ENCODE results near the gene CTDSP1.

CTDSP1 gene

DNA sequence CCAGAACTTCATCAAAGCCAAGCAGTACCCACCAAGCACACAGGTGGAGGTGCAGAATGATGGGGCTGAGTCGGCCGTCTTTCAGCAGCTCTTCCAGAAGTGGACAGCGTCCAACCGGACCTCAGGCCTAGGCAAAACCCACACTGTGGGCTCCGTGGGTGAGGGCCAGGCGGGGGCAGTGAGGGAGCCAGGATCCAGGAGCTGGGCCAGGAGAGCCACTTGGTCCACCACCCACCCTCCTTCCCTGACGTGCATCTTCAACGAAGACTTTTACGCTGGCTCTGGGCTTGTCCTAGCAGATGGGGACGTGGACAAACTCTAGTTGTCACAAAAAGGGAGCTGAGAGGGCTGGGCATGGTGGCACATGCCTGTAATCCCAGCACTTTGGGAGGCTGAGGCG is 31.1 kb downstream of the CTDSP1 start:
- Histone ChIP-seq H4K20me1 (ENCODE audit: insufficient read depth, low read length) (no peaks in the 10 kb centered on the region), H3K27me3 (replicated peaks; ENCODE audit: insufficient read depth, low read length) (no peaks in the 10 kb centered on the region), H3K4me1 (ENCODE audit: low read length) (no peaks in the 10 kb centered on the region), H2AFZ (ENCODE audit: low read length) (no peak overlapping the region), H3K9ac (ENCODE audit: low read length) (no peak overlapping the region), H3F3A (ENCODE audit: insufficient read depth, low read length) (no peaks in the 10 kb centered on the region), H3K36me3 (replicated peaks; ENCODE audit: insufficient read depth, low read length) (no peaks in the 10 kb centered on the region), H3K4me2 (ENCODE audit: low read depth, low read length) (no peak overlapping the region), H3K9me3 (replicated peaks; ENCODE audit: insufficient read depth, low read length) (no peaks in the 10 kb centered on the region), H3K9me2 (replicated peaks; ENCODE audit: insufficient read depth, low read length) (no peaks in the 10 kb centered on the region), H3K27ac (ENCODE audit: low read length) (no peak overlapping the region), H3K4me3 (ENCODE audit: low read length) (no peak overlapping the region), H3K79me2 (ENCODE audit: low read length) (no peaks in the 10 kb centered on the region)
- no peak for DNase-seq
- no peak for TF ChIP-seq EZH2phosphoT487 (IDR thresholded peaks at IDR 0.05; ENCODE audit: low read length)

DNA sequence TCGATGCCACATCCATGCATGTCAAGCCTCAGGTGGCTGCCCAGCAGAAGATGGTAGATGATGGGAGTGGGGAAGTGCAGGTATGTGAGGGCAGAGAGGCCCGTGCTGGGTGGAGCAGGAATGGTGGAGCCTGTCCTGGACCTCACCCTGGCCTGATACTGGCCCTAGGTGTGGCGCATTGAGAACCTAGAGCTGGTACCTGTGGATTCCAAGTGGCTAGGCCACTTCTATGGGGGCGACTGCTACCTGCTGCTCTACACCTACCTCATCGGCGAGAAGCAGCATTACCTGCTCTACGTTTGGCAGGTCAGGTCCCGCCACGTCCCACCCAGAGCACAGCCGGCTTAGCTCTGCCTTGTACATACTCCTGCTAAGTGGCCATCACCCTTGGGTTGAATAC is 32.2 kb downstream of the CTDSP1 start:
- no peak overlapping the region for H3K4me2 ChIP-seq (ENCODE audit: low read depth, low read length)
- no peak overlapping the region for H3K9ac ChIP-seq (ENCODE audit: low read length)
- H3K79me2 ChIP-seq (ENCODE audit: low read length) = no peaks in the 10 kb centered on the region
- H3K9me3 ChIP-seq (replicated peaks; ENCODE audit: insufficient read depth, low read length) = no peaks in the 10 kb centered on the region
- no peak overlapping the region for H3K27ac ChIP-seq (ENCODE audit: low read length)
- TF ChIP-seq EZH2 (optimal IDR thresholded peaks at IDR 0.05; ENCODE audit: low read depth, low read length) (no peak), EZH2phosphoT487 (IDR thresholded peaks at IDR 0.05; ENCODE audit: low read length) (no peak)
- TF ChIP-seq, protein P1, sequence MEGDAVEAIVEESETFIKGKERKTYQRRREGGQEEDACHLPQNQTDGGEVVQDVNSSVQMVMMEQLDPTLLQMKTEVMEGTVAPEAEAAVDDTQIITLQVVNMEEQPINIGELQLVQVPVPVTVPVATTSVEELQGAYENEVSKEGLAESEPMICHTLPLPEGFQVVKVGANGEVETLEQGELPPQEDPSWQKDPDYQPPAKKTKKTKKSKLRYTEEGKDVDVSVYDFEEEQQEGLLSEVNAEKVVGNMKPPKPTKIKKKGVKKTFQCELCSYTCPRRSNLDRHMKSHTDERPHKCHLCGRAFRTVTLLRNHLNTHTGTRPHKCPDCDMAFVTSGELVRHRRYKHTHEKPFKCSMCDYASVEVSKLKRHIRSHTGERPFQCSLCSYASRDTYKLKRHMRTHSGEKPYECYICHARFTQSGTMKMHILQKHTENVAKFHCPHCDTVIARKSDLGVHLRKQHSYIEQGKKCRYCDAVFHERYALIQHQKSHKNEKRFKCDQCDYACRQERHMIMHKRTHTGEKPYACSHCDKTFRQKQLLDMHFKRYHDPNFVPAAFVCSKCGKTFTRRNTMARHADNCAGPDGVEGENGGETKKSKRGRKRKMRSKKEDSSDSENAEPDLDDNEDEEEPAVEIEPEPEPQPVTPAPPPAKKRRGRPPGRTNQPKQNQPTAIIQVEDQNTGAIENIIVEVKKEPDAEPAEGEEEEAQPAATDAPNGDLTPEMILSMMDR (IDR thresholded peaks at IDR 0.05; ENCODE audit: low read length) = no peak
- H3K27me3 ChIP-seq (replicated peaks; ENCODE audit: insufficient read depth, low read length) = no peaks in the 10 kb centered on the region
- no peaks in the 10 kb centered on the region for H3K9me2 ChIP-seq (replicated peaks; ENCODE audit: insufficient read depth, low read length)
- no peak overlapping the region for H2AFZ ChIP-seq (ENCODE audit: low read length)
- H4K20me1 ChIP-seq (ENCODE audit: insufficient read depth, low read length) = no peaks in the 10 kb centered on the region
- H3K4me1 ChIP-seq (ENCODE audit: low read length) = no peaks in the 10 kb centered on the region
- no peak for DNase-seq
- H3K36me3 ChIP-seq (replicated peaks; ENCODE audit: insufficient read depth, low read length) = no peaks in the 10 kb centered on the region
- no peak overlapping the region for H3K4me3 ChIP-seq (ENCODE audit: low read length)
- no peaks in the 10 kb centered on the region for H3F3A ChIP-seq (ENCODE audit: insufficient read depth, low read length)

DNA sequence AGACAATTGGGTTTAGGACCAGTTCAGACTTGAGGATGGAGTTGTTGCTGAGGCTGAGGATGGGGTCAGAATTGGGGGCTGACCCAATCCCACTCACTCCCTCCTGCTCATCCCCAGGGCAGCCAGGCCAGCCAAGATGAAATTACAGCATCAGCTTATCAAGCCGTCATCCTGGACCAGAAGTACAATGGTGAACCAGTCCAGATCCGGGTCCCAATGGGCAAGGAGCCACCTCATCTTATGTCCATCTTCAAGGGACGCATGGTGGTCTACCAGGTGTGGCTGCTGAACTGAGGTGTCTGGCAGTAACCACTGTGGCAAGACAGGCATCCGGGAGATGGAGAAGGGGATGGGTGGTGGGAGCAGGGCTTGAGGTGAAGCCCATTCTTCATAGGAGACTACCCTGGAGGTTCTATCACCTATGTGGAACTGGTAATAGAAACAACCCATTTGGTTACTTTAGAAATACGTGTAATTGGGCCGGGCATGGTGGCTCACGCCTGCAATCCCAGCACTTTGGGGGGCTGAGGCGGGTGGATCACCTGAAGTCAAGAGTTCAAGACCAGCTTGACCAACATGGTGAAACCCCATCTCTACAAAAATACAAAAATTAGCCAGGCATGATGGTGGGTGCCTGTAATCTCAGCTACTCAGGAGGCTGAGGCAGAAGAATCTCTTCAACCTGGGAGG is 33.2 kb downstream of the CTDSP1 start:
- Histone ChIP-seq H3K4me3 (ENCODE audit: low read length) (no peak overlapping the region), H3K9me3 (replicated peaks; ENCODE audit: insufficient read depth, low read length) (no peaks in the 10 kb centered on the region), H3K4me2 (ENCODE audit: low read depth, low read length) (no peak overlapping the region), H3K4me1 (ENCODE audit: low read length) (no peaks in the 10 kb centered on the region), H2AFZ (ENCODE audit: low read length) (no peak overlapping the region), H4K20me1 (ENCODE audit: insufficient read depth, low read length) (no peaks in the 10 kb centered on the region), H3K27me3 (replicated peaks; ENCODE audit: insufficient read depth, low read length) (no peaks in the 10 kb centered on the region), H3K27ac (ENCODE audit: low read length) (no peak overlapping the region), H3K79me2 (ENCODE audit: low read length) (no peaks in the 10 kb centered on the region), H3K9me2 (replicated peaks; ENCODE audit: insufficient read depth, low read length) (no peaks in the 10 kb centered on the region), H3K9ac (ENCODE audit: low read length) (no peak overlapping the region), H3K36me3 (replicated peaks; ENCODE audit: insufficient read depth, low read length) (no peaks in the 10 kb centered on the region), H3F3A (ENCODE audit: insufficient read depth, low read length) (no peaks in the 10 kb centered on the region)
- TF ChIP-seq EZH2phosphoT487 (IDR thresholded peaks at IDR 0.05; ENCODE audit: low read length) (no peak), EZH2 (optimal IDR thresholded peaks at IDR 0.05; ENCODE audit: low read depth, low read length) (no peak)
- TF ChIP-seq, protein P1 (IDR thresholded peaks at IDR 0.05; ENCODE audit: low read length) = no peak
- DNase-seq = no peak

DNA sequence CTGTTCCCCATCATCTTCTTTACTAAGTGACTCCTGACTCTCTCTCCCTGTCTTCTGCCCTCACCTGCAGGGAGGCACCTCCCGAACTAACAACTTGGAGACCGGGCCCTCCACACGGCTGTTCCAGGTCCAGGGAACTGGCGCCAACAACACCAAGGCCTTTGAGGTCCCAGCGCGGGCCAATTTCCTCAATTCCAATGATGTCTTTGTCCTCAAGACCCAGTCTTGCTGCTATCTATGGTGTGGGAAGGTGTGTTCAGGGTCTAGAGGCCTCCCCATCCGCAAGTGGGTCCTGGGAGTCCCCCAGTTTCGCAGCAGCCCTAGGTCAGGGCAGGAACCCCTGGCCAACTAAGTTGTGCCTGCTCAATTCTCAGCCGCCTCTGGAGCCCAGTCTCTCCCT is 34.8 kb downstream of the CTDSP1 start:
- Histone ChIP-seq H3K4me3 (ENCODE audit: low read length) (no peak overlapping the region), H3F3A (ENCODE audit: insufficient read depth, low read length) (no peaks in the 10 kb centered on the region), H2AFZ (ENCODE audit: low read length) (no peak overlapping the region), H3K36me3 (replicated peaks; ENCODE audit: insufficient read depth, low read length) (no peaks in the 10 kb centered on the region), H4K20me1 (ENCODE audit: insufficient read depth, low read length) (no peaks in the 10 kb centered on the region), H3K27me3 (replicated peaks; ENCODE audit: insufficient read depth, low read length) (no peaks in the 10 kb centered on the region), H3K27ac (ENCODE audit: low read length) (no peak overlapping the region), H3K79me2 (ENCODE audit: low read length) (no peaks in the 10 kb centered on the region), H3K9me3 (replicated peaks; ENCODE audit: insufficient read depth, low read length) (no peaks in the 10 kb centered on the region), H3K9me2 (replicated peaks; ENCODE audit: insufficient read depth, low read length) (no peaks in the 10 kb centered on the region), H3K4me2 (ENCODE audit: low read depth, low read length) (no peak overlapping the region), H3K4me1 (ENCODE audit: low read length) (no peaks in the 10 kb centered on the region), H3K9ac (ENCODE audit: low read length) (no peak overlapping the region)
- TF ChIP-seq EZH2phosphoT487 (IDR thresholded peaks at IDR 0.05; ENCODE audit: low read length) = no peak
- TF ChIP-seq EZH2 (optimal IDR thresholded peaks at IDR 0.05; ENCODE audit: low read depth, low read length) = no peak
- TF ChIP-seq, protein P1 (IDR thresholded peaks at IDR 0.05; ENCODE audit: low read length) = no peak
- no peak for DNase-seq
